ENCODE results near the gene PRDM16.

- TF ChIP-seq CTCF (IDR thresholded peaks at IDR 0.05), result no peak
- no peak for TF ChIP-seq REST (IDR thresholded peaks at IDR 0.05; ENCODE audit: insufficient read depth in 1 of 2, low read depth in 2 of 2, low read length in 1 of 2)
- no peak for TF ChIP-seq POLR2AphosphoS5 (IDR thresholded peaks at IDR 0.05; ENCODE audit: low read depth, low read length)
- TF ChIP-seq SIN3A (IDR thresholded peaks at IDR 0.05; ENCODE audit: borderline replicate concordance, insufficient read depth, low read depth, low read length), result no peak
Observed at GRCh38 chr1:3120994-3121393, 52.0 kb downstream of the PRDM16 start.
